ENCODE results near the gene SLC6A1. TPM values are rescaled to one million over a fixed set of nuclear protein-coding genes. Genes with fewer than 3 reads are reported as not detected.

SLC6A1 gene
- total RNA-seq, 1 experiment from 2014 or later: not detected

- Mint-ChIP-seq H3K27ac (ENCODE audit: unreplicated experiment) (no peak overlapping the region), H3K4me3 (ENCODE audit: low read depth, unreplicated experiment) (no peak overlapping the region), H3K36me3 (ENCODE audit: insufficient read depth, unreplicated experiment) (no peaks in the 10 kb centered on the region), H3K27me3 (ENCODE audit: unreplicated experiment) (peaks cover 84% of the 10 kb centered on the region), H3K9me3 (ENCODE audit: low read depth, unreplicated experiment) (peaks cover 4% of the 10 kb centered on the region), H3K4me1 (ENCODE audit: low read depth, unreplicated experiment) (no peaks in the 10 kb centered on the region)
- no peak for TF ChIP-seq CTCF (IDR thresholded peaks at IDR 0.05; ENCODE audit: unreplicated experiment)
- no peak for DNase-seq
- intact Hi-C loops (cut with micrococcal nuclease; ENCODE audit: unreplicated experiment): no loop called here
- BruUV-seq (replicated peaks): no TSS peak
- CTCF ChIA-PET: no interaction called here
Observed at GRCh38 chr3:11077466-11077865, 84.9 kb downstream of the SLC6A1 start.

GRCh38 chr3:11078826-11079515 lies 86.4 kb downstream of the SLC6A1 start:
- H3K27me3 Mint-ChIP-seq (ENCODE audit: unreplicated experiment): peaks cover 73% of the 10 kb centered on the region
- no peak overlapping the region for H3K27ac Mint-ChIP-seq (ENCODE audit: unreplicated experiment)
- no peak overlapping the region for H3K4me3 Mint-ChIP-seq (ENCODE audit: low read depth, unreplicated experiment)
- intact Hi-C loops (cut with micrococcal nuclease; ENCODE audit: unreplicated experiment): no loop called here
- H3K4me1 Mint-ChIP-seq (ENCODE audit: low read depth, unreplicated experiment): no peaks in the 10 kb centered on the region
- CTCF ChIA-PET: interaction anchor here (1.0 kb wide), 1 partner anchor 14 kb away, joined by 3 read pairs; no protein-coding TSS in a partner anchor
- no peak for TF ChIP-seq CTCF (IDR thresholded peaks at IDR 0.05; ENCODE audit: unreplicated experiment)
- no peaks in the 10 kb centered on the region for H3K36me3 Mint-ChIP-seq (ENCODE audit: insufficient read depth, unreplicated experiment)
- no TSS peak for BruUV-seq (replicated peaks)
- DNase-seq: no peak
- H3K9me3 Mint-ChIP-seq (ENCODE audit: low read depth, unreplicated experiment): peaks cover 4% of the 10 kb centered on the region

GRCh38 chr3:11080492-11080891 lies 87.9 kb downstream of the SLC6A1 start:
- CTCF ChIA-PET: no interaction called here
- no peak for DNase-seq
- H3K9me3 Mint-ChIP-seq (ENCODE audit: low read depth, unreplicated experiment): peaks cover 4% of the 10 kb centered on the region
- H3K36me3 Mint-ChIP-seq (ENCODE audit: insufficient read depth, unreplicated experiment): no peaks in the 10 kb centered on the region
- H3K27me3 Mint-ChIP-seq (ENCODE audit: unreplicated experiment): peaks cover 67% of the 10 kb centered on the region
- intact Hi-C loops (cut with micrococcal nuclease; ENCODE audit: unreplicated experiment): no loop called here
- no peak overlapping the region for H3K4me3 Mint-ChIP-seq (ENCODE audit: low read depth, unreplicated experiment)
- no TSS peak for BruUV-seq (replicated peaks)
- H3K4me1 Mint-ChIP-seq (ENCODE audit: low read depth, unreplicated experiment): no peaks in the 10 kb centered on the region
- no peak for TF ChIP-seq CTCF (IDR thresholded peaks at IDR 0.05; ENCODE audit: unreplicated experiment)
- H3K27ac Mint-ChIP-seq (ENCODE audit: unreplicated experiment): no peak overlapping the region

GRCh38 chr3:11084098-11084497 lies 91.5 kb downstream of the SLC6A1 start:
- no peak for DNase-seq
- no peak for TF ChIP-seq CTCF (IDR thresholded peaks at IDR 0.05; ENCODE audit: unreplicated experiment)
- no peak overlapping the region for H3K27ac Mint-ChIP-seq (ENCODE audit: unreplicated experiment)
- no TSS peak for BruUV-seq (replicated peaks)
- CTCF ChIA-PET: no interaction called here
- no peaks in the 10 kb centered on the region for H3K9me3 Mint-ChIP-seq (ENCODE audit: low read depth, unreplicated experiment)
- intact Hi-C loops (cut with micrococcal nuclease; ENCODE audit: unreplicated experiment): no loop called here
- no peaks in the 10 kb centered on the region for H3K4me1 Mint-ChIP-seq (ENCODE audit: low read depth, unreplicated experiment)
- H3K4me3 Mint-ChIP-seq (ENCODE audit: low read depth, unreplicated experiment): no peak overlapping the region
- no peaks in the 10 kb centered on the region for H3K36me3 Mint-ChIP-seq (ENCODE audit: insufficient read depth, unreplicated experiment)
- H3K27me3 Mint-ChIP-seq (ENCODE audit: unreplicated experiment): peaks cover 46% of the 10 kb centered on the region

Data from Calu3 (cell line).